Measurements from ENCODE around the gene RABGAP1L. TPM values are rescaled to one million over a fixed set of nuclear protein-coding genes. Genes with fewer than 3 reads are reported as not detected.

The RABGAP1L gene
- total RNA-seq, 2 experiments from 2014 or later: 59.8 to 67.6 TPM

GRCh38 chr1:174297351-174297750, 138.0 kb downstream of the RABGAP1L start:
- no peak for DNase-seq
- H3K4me3 Mint-ChIP-seq: no peak overlapping the region
- H3K27ac Mint-ChIP-seq: no peak overlapping the region
- intact Hi-C loops (cut with DNase I, micrococcal nuclease): no loop called here
- ChIA-PET POLR2A (no interaction called here), CTCF (no interaction called here)
- Histone ChIP-seq H3K27ac (ENCODE audit: low read depth in 1 of 2, low read length in 2 of 2) (no peak overlapping the region), H3K4me3 (ENCODE audit: low read length) (no peak overlapping the region), H3K4me1 (ENCODE audit: insufficient read depth, low read length) (no peaks in the 10 kb centered on the region), H3K36me3 (ENCODE audit: insufficient read depth, low read length) (peaks cover 11% of the 10 kb centered on the region), H3K27me3 (ENCODE audit: control insufficient read depth in 1 of 2, insufficient read depth in 2 of 2, low read length in 2 of 2) (no peaks in the 10 kb centered on the region), H3K9me3 (ENCODE audit: control insufficient read depth in 1 of 2, insufficient read depth in 1 of 2, low read length in 2 of 2) (peaks cover 7 to 15% of the 10 kb centered on the region in 2 experiments)
- peaks cover 7% of the 10 kb centered on the region for H3K4me1 Mint-ChIP-seq (ENCODE audit: low read depth)
- peaks cover 8% of the 10 kb centered on the region for H3K9me3 Mint-ChIP-seq
- TF ChIP-seq CTCF (IDR thresholded peaks at IDR 0.05): no peak
- H3K27me3 Mint-ChIP-seq: no peaks in the 10 kb centered on the region
- no peak for ATAC-seq (ENCODE audit: poor library complexity)
- peaks cover 88% of the 10 kb centered on the region for H3K36me3 Mint-ChIP-seq (ENCODE audit: low read depth)

GRCh38 chr1:174301295-174302077, 142.2 kb downstream of the RABGAP1L start:
- ATAC-seq (ENCODE audit: poor library complexity) (no peak), DNase-seq (no peak)
- Mint-ChIP-seq H3K4me1 (ENCODE audit: low read depth) (peaks cover 11% of the 10 kb centered on the region), H3K27me3 (no peaks in the 10 kb centered on the region), H3K27ac (no peak overlapping the region), H3K4me3 (no peak overlapping the region), H3K36me3 (ENCODE audit: low read depth) (peaks cover 93% of the 10 kb centered on the region), H3K9me3 (peaks cover 7% of the 10 kb centered on the region)
- ChIA-PET CTCF (no interaction called here), POLR2A (no interaction called here)
- peaks cover 7 to 15% of the 10 kb centered on the region in 2 experiments for H3K9me3 ChIP-seq (ENCODE audit: control insufficient read depth in 1 of 2, insufficient read depth in 1 of 2, low read length in 2 of 2)
- H3K36me3 ChIP-seq (ENCODE audit: insufficient read depth, low read length): peaks cover 22% of the 10 kb centered on the region
- TF ChIP-seq CTCF (IDR thresholded peaks at IDR 0.05): no peak
- H3K4me1 ChIP-seq (ENCODE audit: insufficient read depth, low read length): no peaks in the 10 kb centered on the region
- no peaks in the 10 kb centered on the region for H3K27me3 ChIP-seq (ENCODE audit: control insufficient read depth in 1 of 2, insufficient read depth in 2 of 2, low read length in 2 of 2)
- H3K4me3 ChIP-seq (ENCODE audit: low read length): no peak overlapping the region
- no peak overlapping the region for H3K27ac ChIP-seq (ENCODE audit: low read depth in 1 of 2, low read length in 2 of 2)
- intact Hi-C loops (cut with DNase I, micrococcal nuclease): no loop called here

GRCh38 chr1:174308604-174309003, 149.3 kb downstream of the RABGAP1L start:
- intact Hi-C loops (cut with DNase I, micrococcal nuclease): no loop called here

More at GRCh38 chr1:174308604-174309003, 149.3 kb downstream of the RABGAP1L start:
- Histone ChIP-seq H3K4me3 (ENCODE audit: low read length) (no peak overlapping the region), H3K27ac (ENCODE audit: low read depth in 1 of 2, low read length in 2 of 2) (no peak overlapping the region), H3K27me3 (ENCODE audit: control insufficient read depth in 1 of 2, insufficient read depth in 2 of 2, low read length in 2 of 2) (no peaks in the 10 kb centered on the region), H3K9me3 (ENCODE audit: control insufficient read depth in 1 of 2, insufficient read depth in 1 of 2, low read length in 2 of 2) (peaks cover 6 to 7% of the 10 kb centered on the region in 2 experiments), H3K36me3 (ENCODE audit: insufficient read depth, low read length) (peaks cover 22% of the 10 kb centered on the region), H3K4me1 (ENCODE audit: insufficient read depth, low read length) (no peaks in the 10 kb centered on the region)
- no peak for DNase-seq
- H3K27me3 Mint-ChIP-seq: no peaks in the 10 kb centered on the region
- H3K4me3 Mint-ChIP-seq: no peak overlapping the region
- ChIA-PET POLR2A (no interaction called here), CTCF (no interaction called here)
- peaks cover 18% of the 10 kb centered on the region for H3K4me1 Mint-ChIP-seq (ENCODE audit: low read depth)
- peaks cover 98% of the 10 kb centered on the region for H3K36me3 Mint-ChIP-seq (ENCODE audit: low read depth)
- TF ChIP-seq CTCF (IDR thresholded peaks at IDR 0.05): no peak
- no peak for ATAC-seq (ENCODE audit: poor library complexity)
- no peak overlapping the region for H3K27ac Mint-ChIP-seq
- H3K9me3 Mint-ChIP-seq: peaks cover 35% of the 10 kb centered on the region

All from CD4-positive, alpha-beta T cell (primary cell).